Myometrial cell (primary cell): ENCODE data around the gene WDCP. TPM values are rescaled to one million over a fixed set of nuclear protein-coding genes. Genes with fewer than 3 reads are reported as not detected.

Source experiments
- total RNA-seq: library from RNA; depleted of rRNA; stranded (reverse); fragments of >200 nt; gene quantifications from 2 replicates; pipeline ENCODE4 v1.2.3, GENCODE V29; 2015

WDCP gene
- 10.1 and 11.7 TPM in 2 replicates for total RNA-seq

GRCh38 chr2:24046930-24047702 is at the start of gene WDCP:
Gene WDCP, minus strand, starts transcription at chr2:24047391. Its CDS starts 7,897 bp downstream, at chr2:24039494.

GRCh38 chr2:24084386-24085199 is 37.4 kb upstream of the WDCP start, which contains the start of gene TP53I3:
Gene TP53I3, minus strand, starts transcription at chr2:24084834. Its CDS starts 508 bp downstream, at chr2:24084326.

GRCh38 chr2:24075915-24076848 is 29.0 kb upstream of the WDCP start, which contains the start of gene SF3B6:
Gene SF3B6, minus strand, starts transcription at chr2:24076326. Its CDS starts 97 bp downstream, at chr2:24076229.

GRCh38 chr2:24049485-24050021 is 2.4 kb upstream of the WDCP start, which contains the start of gene FKBP1B:
Gene FKBP1B, plus strand, starts transcription at chr2:24049741. Its CDS starts 109 bp downstream, at chr2:24049850.

GRCh38 chr2:24009680-24010476 is 37.3 kb downstream of the WDCP start, which contains the start of gene MFSD2B:
Gene MFSD2B, plus strand, starts transcription at chr2:24010085. Its CDS starts 12 bp downstream, at chr2:24010097.

Other genes with a start within 250 kb of the WDCP start
- 2.0 and 2.8 TPM in 2 replicates for gene ATAD2B, start 120.3 kb downstream of the WDCP start, total RNA-seq
- 13.5 and 13.8 TPM in 2 replicates for gene UBXN2A, start 106.9 kb downstream of the WDCP start, total RNA-seq
- under 0.01 and 0.53 TPM in 2 replicates for gene MFSD2B, start 37.3 kb downstream of the WDCP start, total RNA-seq
- 8.4 and 11.5 TPM in 2 replicates for gene FKBP1B, start 2.4 kb upstream of the WDCP start, total RNA-seq
- 155 and 179 TPM in 2 replicates for gene SF3B6, start 28.9 kb upstream of the WDCP start, total RNA-seq
- gene TP53I3, start 37.4 kb upstream of the WDCP start, total RNA-seq: 75.9 and 96.6 TPM in 2 replicates
- gene PFN4, start 75.9 kb upstream of the WDCP start, total RNA-seq: 1.1 and 2.0 TPM in 2 replicates
- 3.7 and 11.3 TPM in 2 replicates for gene FAM228B, start 76.1 kb upstream of the WDCP start, total RNA-seq
- under 0.01 TPM in 1 of 2 replicates, not detected in the other for gene FAM228A, start 127.7 kb upstream of the WDCP start, total RNA-seq